ENCODE measurements around the gene RBBP7.

The RBBP7 gene

GRCh38 chrX:16914058-16914457 lies 43.9 kb upstream of the RBBP7 start:
- Histone ChIP-seq H3K4me2 (no peak overlapping the region), H3K79me2 (ENCODE audit: insufficient read depth, low read depth) (no peaks in the 10 kb centered on the region), H3K4me1 (ENCODE audit: low read depth, poor library complexity, severe bottlenecking) (peaks cover 3% of the 10 kb centered on the region), H3K27ac (no peak overlapping the region), H2AFZ (ENCODE audit: low read depth) (no peak overlapping the region), H4K20me1 (ENCODE audit: insufficient read depth) (no peaks in the 10 kb centered on the region), H3K36me3 (ENCODE audit: insufficient read depth) (no peaks in the 10 kb centered on the region), H3K27me3 (ENCODE audit: insufficient read depth, low read depth) (no peaks in the 10 kb centered on the region), H3K4me3 (IDR thresholded peaks at IDR 0.05; ENCODE audit: insufficient read depth, low read depth, low read length) (no peak overlapping the region), H3K9ac (no peak overlapping the region)
- TF ChIP-seq CTCF (conservative IDR thresholded peaks at IDR 0.05; ENCODE audit: low read depth, low read length), result no peak

DNA sequence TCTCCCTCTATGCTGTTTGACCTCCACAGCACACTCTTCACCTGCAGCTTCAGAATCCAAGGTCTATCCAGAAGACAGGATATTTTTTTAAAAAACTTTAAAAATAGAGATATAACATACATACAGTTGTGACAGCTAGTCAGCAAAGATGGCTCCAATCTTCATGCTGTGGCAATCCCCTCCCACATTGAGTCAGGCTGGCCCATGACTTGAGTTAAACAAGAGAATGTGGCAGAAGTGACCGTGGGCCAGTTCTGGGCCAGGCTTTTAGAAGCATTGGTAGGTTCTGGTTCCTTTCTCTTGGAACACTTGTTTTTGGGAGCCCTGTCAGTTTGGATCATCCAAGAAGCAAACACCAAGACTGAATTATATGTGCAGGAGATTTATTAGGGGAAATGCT lies 40.2 kb upstream of the RBBP7 start:
- TF ChIP-seq CTCF (conservative IDR thresholded peaks at IDR 0.05; ENCODE audit: low read depth, low read length), result no peak
- Histone ChIP-seq H3K27ac (no peak overlapping the region), H3K4me1 (ENCODE audit: low read depth, poor library complexity, severe bottlenecking) (peaks cover 14% of the 10 kb centered on the region), H3K27me3 (ENCODE audit: insufficient read depth, low read depth) (no peaks in the 10 kb centered on the region), H2AFZ (ENCODE audit: low read depth) (no peak overlapping the region), H3K9ac (no peak overlapping the region), H3K4me3 (IDR thresholded peaks at IDR 0.05; ENCODE audit: insufficient read depth, low read depth, low read length) (no peak overlapping the region), H3K79me2 (ENCODE audit: insufficient read depth, low read depth) (no peaks in the 10 kb centered on the region), H4K20me1 (ENCODE audit: insufficient read depth) (no peaks in the 10 kb centered on the region), H3K36me3 (ENCODE audit: insufficient read depth) (no peaks in the 10 kb centered on the region), H3K4me2 (no peak overlapping the region)

- peak overlapping the region; percentile 64 for H3K27ac ChIP-seq
- H3K36me3 ChIP-seq (ENCODE audit: insufficient read depth), result no peaks in the 10 kb centered on the region
- no peak for TF ChIP-seq CTCF (conservative IDR thresholded peaks at IDR 0.05; ENCODE audit: low read depth, low read length)
- no peaks in the 10 kb centered on the region for H4K20me1 ChIP-seq (ENCODE audit: insufficient read depth)
- H3K79me2 ChIP-seq (ENCODE audit: insufficient read depth, low read depth), result no peaks in the 10 kb centered on the region
- peak overlapping the region; percentile 34; the same call in 1 of the 2 replicates for H2AFZ ChIP-seq (ENCODE audit: low read depth)
- peak overlapping the region; percentile 83 for H3K4me2 ChIP-seq
- H3K4me3 ChIP-seq (IDR thresholded peaks at IDR 0.05; ENCODE audit: insufficient read depth, low read depth, low read length), result no peak overlapping the region
- peak overlapping the region; percentile 10; the same call in 1 of the 2 replicates for H3K9ac ChIP-seq
- no peaks in the 10 kb centered on the region for H3K27me3 ChIP-seq (ENCODE audit: insufficient read depth, low read depth)
- peaks cover 50% of the 10 kb centered on the region for H3K4me1 ChIP-seq (ENCODE audit: low read depth, poor library complexity, severe bottlenecking)
These were observed 33.3 kb upstream of the RBBP7 start for GRCh38 chrX:16903274-16904022.

DNA sequence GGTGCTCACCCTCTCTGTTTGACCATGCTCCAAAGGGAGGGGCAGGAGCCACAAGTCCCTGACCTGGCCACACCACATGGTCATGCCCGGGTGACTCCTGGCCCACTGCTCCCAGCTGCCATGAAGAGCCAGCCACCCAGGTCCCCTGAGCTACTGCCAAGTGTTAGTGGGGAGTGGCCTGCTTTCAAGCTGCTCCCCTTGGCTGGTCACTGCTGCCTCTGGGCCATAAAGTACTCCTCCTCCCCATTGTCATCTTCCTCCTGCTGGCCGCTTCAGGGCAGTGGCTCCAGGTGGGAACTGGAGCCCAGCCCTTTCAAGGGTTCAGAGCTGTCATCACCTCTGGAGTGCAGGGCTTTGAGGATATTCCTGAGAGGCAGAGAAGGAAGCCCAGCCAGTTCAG lies 27.3 kb upstream of the RBBP7 start:
- H3K4me2 ChIP-seq, result no peak overlapping the region
- no peak overlapping the region for H2AFZ ChIP-seq (ENCODE audit: low read depth)
- H4K20me1 ChIP-seq (ENCODE audit: insufficient read depth), result no peaks in the 10 kb centered on the region
- no peak overlapping the region for H3K9ac ChIP-seq
- H3K79me2 ChIP-seq (ENCODE audit: insufficient read depth, low read depth), result no peaks in the 10 kb centered on the region
- no peaks in the 10 kb centered on the region for H3K36me3 ChIP-seq (ENCODE audit: insufficient read depth)
- no peak overlapping the region for H3K4me3 ChIP-seq (IDR thresholded peaks at IDR 0.05; ENCODE audit: insufficient read depth, low read depth, low read length)
- H3K4me1 ChIP-seq (ENCODE audit: low read depth, poor library complexity, severe bottlenecking), result peaks cover 21% of the 10 kb centered on the region
- H3K27me3 ChIP-seq (ENCODE audit: insufficient read depth, low read depth), result no peaks in the 10 kb centered on the region
- H3K27ac ChIP-seq, result no peak overlapping the region
- no peak for TF ChIP-seq CTCF (conservative IDR thresholded peaks at IDR 0.05; ENCODE audit: low read depth, low read length)

All from KMS-11 (cell line).